HEK293T (cell line): ENCODE data around the gene MINDY4.

ENCODE experiments used
- ARNT ChIP-seq: fragments of 450-650 bp; IDR thresholded peaks from 2 replicates; pipeline ENCODE4 v1.6.1; 2017; ENCODE audit warnings: mild to moderate bottlenecking
- BHLHE40 ChIP-seq: fragments of 450-650 bp; IDR thresholded peaks from 2 replicates; pipeline ENCODE4 v1.6.1; 2016; ENCODE audit warnings: mild to moderate bottlenecking, moderate library complexity, borderline replicate concordance
- FOXA1 ChIP-seq: fragments of 450-650 bp; IDR thresholded peaks from 2 replicates; pipeline ENCODE4 v1.6.1; 2016; ENCODE audit warnings: mild to moderate bottlenecking
- FOXK2 ChIP-seq: fragments of 450-650 bp; IDR thresholded peaks from 2 replicates; pipeline ENCODE4 v1.6.1; 2016; ENCODE audit warnings: mild to moderate bottlenecking
- FOXM1 ChIP-seq: fragments of 450-650 bp; IDR thresholded peaks from 2 replicates; pipeline ENCODE4 v1.6.1; 2017; ENCODE audit warnings: mild to moderate bottlenecking, borderline replicate concordance
- HDGF ChIP-seq: fragments of 450-650 bp; IDR thresholded peaks from 2 replicates; pipeline ENCODE4 v1.6.1; 2017; ENCODE audit warnings: antibody characterized with exemption, borderline replicate concordance
- L3MBTL2 ChIP-seq: fragments of 450-650 bp; conservative IDR thresholded peaks from 2 replicates; pipeline ENCODE4 v1.6.1; 2016; ENCODE audit warnings: mild to moderate bottlenecking
- SP1 ChIP-seq: fragments of 450-650 bp; IDR thresholded peaks from 2 replicates; pipeline ENCODE4 v1.6.1; 2017
- SUZ12 ChIP-seq: fragments of 450-650 bp; IDR thresholded peaks from 2 replicates; pipeline ENCODE4 v1.6.1; 2016; ENCODE audit warnings: mild to moderate bottlenecking
- TARDBP ChIP-seq: fragments of 450-650 bp; IDR thresholded peaks from 2 replicates; pipeline ENCODE4 v1.6.1; 2016
- ZNF384 ChIP-seq: fragments of 450-650 bp; IDR thresholded peaks from 2 replicates; pipeline ENCODE4 v1.6.1; 2016

- TF ChIP-seq SUZ12 (no peak), FOXM1 (no peak), BHLHE40 (no peak), FOXA1 (no peak), HDGF (no peak), SP1 (no peak), FOXK2 (no peak), ARNT (no peak), L3MBTL2 (no peak), TARDBP (no peak), ZNF384 (no peak)
These were observed 70.8 kb downstream of the MINDY4 start for GRCh38 chr7:30841801-30842541.
